Measurements from ENCODE around the gene FAF1.

Gene FAF1

DNA sequence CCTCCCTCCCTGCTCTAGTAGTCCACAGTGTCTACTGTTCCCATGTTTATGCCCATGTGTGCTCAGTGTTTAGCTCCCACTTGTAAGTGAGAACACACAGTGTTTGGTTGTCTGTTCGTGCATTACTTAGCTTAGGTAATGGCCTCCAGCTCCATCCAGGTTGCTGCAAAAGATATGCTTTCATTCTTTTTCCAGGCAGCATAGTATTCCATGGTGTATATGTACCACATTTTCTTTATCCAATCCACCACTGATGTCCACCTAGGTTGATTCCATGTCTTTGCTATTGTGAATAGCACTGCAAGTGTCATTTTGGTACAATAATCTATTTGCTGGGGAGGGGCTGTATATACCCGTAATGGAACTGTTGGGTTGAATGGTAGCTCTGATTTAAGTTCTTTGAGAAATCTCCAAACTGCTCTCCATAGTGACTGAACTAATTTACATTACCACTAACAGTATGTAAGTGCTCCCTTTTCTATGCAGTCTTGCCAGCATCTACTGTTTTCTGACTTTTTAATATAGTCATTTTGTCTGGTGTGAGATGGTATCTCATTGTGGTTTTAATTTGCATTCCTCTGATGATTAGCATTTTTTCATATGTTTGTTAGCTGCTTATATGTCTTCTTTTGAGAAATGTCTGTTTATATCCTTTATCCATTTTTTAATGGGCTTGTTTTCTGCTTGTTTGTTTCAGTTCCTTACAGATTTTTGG lies 344.9 kb downstream of the FAF1 start:
- ChIA-PET CTCF (interaction anchor here (0.7 kb wide), 1 partner anchor 23 kb away, joined by 3 read pairs; no protein-coding TSS in a partner anchor), POLR2A (ENCODE audit: low non-redundant PET) (no interaction called here)
- no peak for DNase-seq (ENCODE audit: low spot score)
- TF ChIP-seq, protein P1, sequence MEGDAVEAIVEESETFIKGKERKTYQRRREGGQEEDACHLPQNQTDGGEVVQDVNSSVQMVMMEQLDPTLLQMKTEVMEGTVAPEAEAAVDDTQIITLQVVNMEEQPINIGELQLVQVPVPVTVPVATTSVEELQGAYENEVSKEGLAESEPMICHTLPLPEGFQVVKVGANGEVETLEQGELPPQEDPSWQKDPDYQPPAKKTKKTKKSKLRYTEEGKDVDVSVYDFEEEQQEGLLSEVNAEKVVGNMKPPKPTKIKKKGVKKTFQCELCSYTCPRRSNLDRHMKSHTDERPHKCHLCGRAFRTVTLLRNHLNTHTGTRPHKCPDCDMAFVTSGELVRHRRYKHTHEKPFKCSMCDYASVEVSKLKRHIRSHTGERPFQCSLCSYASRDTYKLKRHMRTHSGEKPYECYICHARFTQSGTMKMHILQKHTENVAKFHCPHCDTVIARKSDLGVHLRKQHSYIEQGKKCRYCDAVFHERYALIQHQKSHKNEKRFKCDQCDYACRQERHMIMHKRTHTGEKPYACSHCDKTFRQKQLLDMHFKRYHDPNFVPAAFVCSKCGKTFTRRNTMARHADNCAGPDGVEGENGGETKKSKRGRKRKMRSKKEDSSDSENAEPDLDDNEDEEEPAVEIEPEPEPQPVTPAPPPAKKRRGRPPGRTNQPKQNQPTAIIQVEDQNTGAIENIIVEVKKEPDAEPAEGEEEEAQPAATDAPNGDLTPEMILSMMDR (conservative IDR thresholded peaks at IDR 0.05; ENCODE audit: low read depth) = no peak
- no peak overlapping the region for H3K27ac ChIP-seq

DNA sequence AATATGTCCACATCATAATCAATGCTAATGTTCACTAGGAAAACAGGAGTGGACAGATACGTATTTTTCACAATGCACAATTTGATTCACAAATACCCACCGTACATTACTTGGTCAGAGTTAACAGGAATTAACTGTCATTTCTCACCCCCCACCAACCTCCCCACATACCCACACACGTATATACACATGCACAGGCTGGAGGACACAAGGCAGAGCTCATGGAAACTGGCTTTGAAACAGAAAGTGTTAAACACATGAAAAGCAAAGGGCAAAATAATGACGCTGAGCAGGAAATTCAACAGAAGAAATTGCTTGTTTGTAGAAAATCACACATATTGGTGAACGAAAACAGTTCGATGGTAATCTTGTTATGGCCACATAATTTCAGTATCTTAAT lies 348.4 kb downstream of the FAF1 start:
- no peak for DNase-seq (ENCODE audit: low spot score)
- ChIA-PET POLR2A (ENCODE audit: low non-redundant PET) (no interaction called here), CTCF (no interaction called here)
- TF ChIP-seq, protein P1 (conservative IDR thresholded peaks at IDR 0.05; ENCODE audit: low read depth) = no peak
- no peak overlapping the region for H3K27ac ChIP-seq

DNA sequence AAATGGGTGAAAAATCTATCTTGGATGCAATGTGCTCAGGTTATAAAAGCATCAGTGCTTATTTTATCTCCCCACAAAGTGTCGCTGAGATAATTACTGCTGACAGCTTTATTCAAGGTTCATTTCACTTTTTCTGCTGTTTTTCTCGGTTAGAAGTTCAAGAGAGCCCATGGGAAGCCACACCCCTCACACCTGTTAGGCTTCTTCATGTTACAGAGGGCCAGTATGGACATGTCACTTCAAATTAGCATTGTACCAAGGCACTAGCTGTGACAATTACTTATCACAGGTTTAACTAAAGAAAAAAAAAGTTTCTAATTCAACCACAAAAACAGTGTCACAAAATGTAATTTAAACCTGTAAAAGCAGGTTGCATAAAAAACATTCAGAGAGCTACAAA lies 349.5 kb downstream of the FAF1 start:
- DNase-seq (ENCODE audit: low spot score) = no peak
- ChIA-PET CTCF (interaction anchor here (0.6 kb wide), 1 partner anchor 28 kb away, joined by 3 read pairs; no protein-coding TSS in a partner anchor), POLR2A (ENCODE audit: low non-redundant PET) (interaction anchor here (0.7 kb wide), 1 partner anchor 231 kb away, joined by 3 read pairs; no protein-coding TSS in a partner anchor)
- TF ChIP-seq, protein P1 (conservative IDR thresholded peaks at IDR 0.05; ENCODE audit: low read depth) = no peak
- no peak overlapping the region for H3K27ac ChIP-seq

DNA sequence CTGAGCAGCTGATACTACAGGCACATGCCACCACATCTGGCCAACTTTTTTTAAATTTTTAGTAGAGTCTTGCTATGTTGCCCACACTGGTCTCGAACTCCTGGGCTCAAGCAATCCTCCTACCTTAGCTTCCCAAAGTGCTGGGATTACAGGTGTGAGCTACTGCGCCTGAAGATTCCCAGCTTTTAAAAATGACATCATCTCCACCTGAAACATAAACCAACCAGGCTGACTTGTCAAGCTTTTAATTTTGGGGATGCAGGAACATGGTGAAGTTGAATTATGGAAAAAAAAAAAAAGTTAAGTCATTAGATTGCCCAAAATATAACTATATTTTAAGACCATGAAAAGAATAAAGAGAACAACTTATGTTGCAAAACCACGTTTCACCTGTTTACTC lies 350.6 kb downstream of the FAF1 start:
- no peak overlapping the region for H3K27ac ChIP-seq
- ChIA-PET CTCF (interaction anchor here (0.6 to 0.7 kb wide), 2 partner anchors 102 to 208 kb away, joined by 3 to 4 read pairs; no protein-coding TSS in a partner anchor), POLR2A (ENCODE audit: low non-redundant PET) (no interaction called here)
- DNase-seq (ENCODE audit: low spot score) = no peak
- TF ChIP-seq, protein P1 (conservative IDR thresholded peaks at IDR 0.05; ENCODE audit: low read depth) = no peak

DNA sequence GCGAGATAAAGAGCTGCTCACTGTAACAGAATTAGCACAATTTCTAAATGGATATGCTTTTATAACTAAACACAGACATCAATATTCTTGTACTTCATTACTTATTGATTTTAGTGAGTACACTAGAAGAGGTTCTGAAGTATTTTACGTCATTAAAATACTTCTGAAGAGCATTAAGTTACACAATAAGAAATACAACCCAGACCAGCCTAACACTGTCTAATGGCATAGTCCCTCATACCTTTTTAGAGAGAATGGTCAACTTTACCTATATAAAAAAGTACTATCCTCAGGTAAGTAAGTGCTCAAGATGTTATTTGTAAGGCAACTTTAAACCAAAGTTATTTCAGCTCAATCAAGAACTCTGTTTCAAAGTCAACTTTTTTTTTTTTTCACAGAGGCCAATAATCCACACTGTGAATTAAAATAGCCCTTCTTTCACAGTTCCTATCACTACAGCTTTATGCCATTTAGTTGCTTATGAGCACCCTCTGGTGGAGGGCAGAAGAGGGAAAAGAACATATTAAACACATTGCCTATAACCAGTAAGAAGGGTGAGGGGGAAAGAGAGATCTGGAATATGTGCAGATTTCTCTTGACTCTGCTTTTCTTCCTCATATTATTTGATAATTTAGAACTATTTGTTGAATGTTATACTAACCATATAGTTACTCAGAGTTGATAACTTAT lies 354.7 kb downstream of the FAF1 start:
- no peak overlapping the region for H3K27ac ChIP-seq
- ChIA-PET CTCF (interaction anchor here (0.6 to 0.8 kb wide), 8 partner anchors 19 to 1804 kb away, joined by 3 to 6 read pairs (median 4); no protein-coding TSS in a partner anchor), POLR2A (ENCODE audit: low non-redundant PET) (no interaction called here)
- TF ChIP-seq, protein P1 (conservative IDR thresholded peaks at IDR 0.05; ENCODE audit: low read depth) = peak; percentile 26; the same call in 1 of the 2 replicates
- peak; percentile 22 for DNase-seq (ENCODE audit: low spot score)

DNA sequence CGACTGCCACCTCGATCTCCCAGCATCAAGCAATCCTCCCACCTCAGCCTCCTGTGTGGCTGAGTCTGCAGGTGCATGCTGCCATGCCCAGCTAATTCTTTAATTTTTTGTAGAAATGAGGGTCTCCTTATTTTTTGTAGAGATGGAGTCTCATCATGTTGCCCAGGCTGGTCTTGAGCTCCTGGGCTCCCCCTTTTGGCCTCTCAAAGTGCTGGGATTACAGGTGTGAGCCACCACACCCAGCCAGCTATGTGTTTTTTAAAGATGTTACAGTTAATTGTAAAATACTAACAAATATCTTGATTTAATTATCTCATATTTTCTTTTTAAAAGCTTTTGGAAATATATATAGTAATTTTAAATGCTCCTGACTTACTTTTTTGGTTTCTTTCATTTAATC lies 355.5 kb downstream of the FAF1 start:
- no peak for DNase-seq (ENCODE audit: low spot score)
- ChIA-PET POLR2A (ENCODE audit: low non-redundant PET) (no interaction called here), CTCF (interaction anchor here (0.6 kb wide), 1 partner anchor 31 kb away, joined by 3 read pairs; no protein-coding TSS in a partner anchor)
- H3K27ac ChIP-seq = peak overlapping the region; percentile 78
- TF ChIP-seq, protein P1 (conservative IDR thresholded peaks at IDR 0.05; ENCODE audit: low read depth) = no peak

Data from RWPE1 (cell line).